A673 (cell line): Measurements from ENCODE around the gene THSD7B.

Experiments
- CTCF ChIP-seq: fragments of 300-800, 200-600 bp; sonication (generic); conservative IDR thresholded peaks from 2 replicates; pipeline ENCODE4 v1.5.1; 2017; ENCODE audit warnings: low read depth, mild to moderate bottlenecking, antibody characterized with exemption, low read length, moderate library complexity, mixed read lengths
- EZH2 ChIP-seq: fragments of 200-600 bp; sonication (generic); IDR thresholded peaks from 2 replicates; pipeline ENCODE4 v1.6.1; 2017; ENCODE audit warnings: borderline replicate concordance, low read depth, mild to moderate bottlenecking, mixed read lengths, antibody characterized with exemption, low read length; ENCODE audit not compliant: poor library complexity, severe bottlenecking

GRCh38 chr2:137672989-137673552 is 907.7 kb downstream of the THSD7B start:
- no peak for TF ChIP-seq CTCF
- TF ChIP-seq EZH2: no peak
